T-helper 2 cell treated with Interferon-gamma antibody and Interleukin-4, amounts not matched to agents 100 ng/mL and 5 ng/mL, for 36 hours (primary cell): ENCODE data around the gene EFCAB6. TPM values are rescaled to one million over a fixed set of nuclear protein-coding genes. Genes with fewer than 3 reads are reported as not detected.

Experiments
- intact Hi-C: fragments of 100-400 bp; cut with micrococcal nuclease; formaldehyde crosslinking; loops from one replicate; pipeline ENCODE4 v1.15.1; 2023
- total RNA-seq: library from RNA; stranded (reverse); gene quantifications from 2 replicates; pipeline ENCODE4 v1.2.3, GENCODE V29; 2022

EFCAB6 gene
- total RNA-seq, 1 donor from 2014 or later, result 0.20 TPM

- intact Hi-C loops, result no loop called here
Measured at GRCh38 chr22:43639228-43639948, 172.7 kb downstream of the EFCAB6 start.

- intact Hi-C loops, result no loop called here
Measured at GRCh38 chr22:43637275-43638260, 174.5 kb downstream of the EFCAB6 start.

- intact Hi-C loops, result no loop called here
Measured at GRCh38 chr22:43636086-43636485, 176.0 kb downstream of the EFCAB6 start.

- intact Hi-C loops, result no loop called here
Measured at GRCh38 chr22:43635101-43635500, 177.0 kb downstream of the EFCAB6 start.

- intact Hi-C loops, result no loop called here
Measured at GRCh38 chr22:43634316-43634715, 177.8 kb downstream of the EFCAB6 start.

- intact Hi-C loops, result no loop called here
Measured at GRCh38 chr22:43633631-43634285, 178.3 kb downstream of the EFCAB6 start.

- intact Hi-C loops, result no loop called here
Measured at GRCh38 chr22:43631846-43632245, 180.3 kb downstream of the EFCAB6 start.

- intact Hi-C loops, result no loop called here
Measured at GRCh38 chr22:43631201-43631600, 180.9 kb downstream of the EFCAB6 start.

- intact Hi-C loops, result no loop called here
Measured at GRCh38 chr22:43630451-43630850, 181.7 kb downstream of the EFCAB6 start.

GRCh38 chr22:43628250-43628649, 183.9 kb downstream of the EFCAB6 start:
- intact Hi-C loops, result no loop called here

- intact Hi-C loops, result no loop called here
Measured at GRCh38 chr22:43627485-43628213, 184.5 kb downstream of the EFCAB6 start.

GRCh38 chr22:43625242-43625641, 186.9 kb downstream of the EFCAB6 start:
- intact Hi-C loops, result no loop called here

GRCh38 chr22:43624144-43624998, 187.7 kb downstream of the EFCAB6 start:
- intact Hi-C loops, result no loop called here

- intact Hi-C loops, result no loop called here
Measured at GRCh38 chr22:43622886-43623285, 189.2 kb downstream of the EFCAB6 start.

- intact Hi-C loops, result no loop called here
Measured at GRCh38 chr22:43620197-43620596, 191.9 kb downstream of the EFCAB6 start.

- intact Hi-C loops, result no loop called here
Measured at GRCh38 chr22:43618517-43618916, 193.6 kb downstream of the EFCAB6 start.

- intact Hi-C loops, result no loop called here
Measured at GRCh38 chr22:43616645-43617044, 195.5 kb downstream of the EFCAB6 start.

GRCh38 chr22:43600265-43600664, 211.8 kb downstream of the EFCAB6 start:
- intact Hi-C loops, result no loop called here

- intact Hi-C loops, result no loop called here
Measured at GRCh38 chr22:43592476-43592875, 219.6 kb downstream of the EFCAB6 start.

GRCh38 chr22:43591380-43591779, 220.7 kb downstream of the EFCAB6 start:
- intact Hi-C loops, result no loop called here
